DND-41 (cell line): ENCODE results near the gene KRAS.

Experiments used
- ATAC-seq: fragments of 200-7000 bp; cut with Tn5 transposase; 3 replicates; pipeline ENCODE4 v1.9.1; 2021; ENCODE audit warnings: low read depth; ENCODE audit not compliant: insufficient read depth
- DNase-seq: peaks from one replicate; pipeline ENCODE4 v3.0.0-alpha.2; 2020
- H2AFZ ChIP-seq: 2 replicates; pipeline ENCODE4 v1.6.0; 2012; ENCODE audit warnings: low read depth, low read length
- H3K27ac ChIP-seq: 2 replicates; pipeline ENCODE4 v1.5.1; 2012; ENCODE audit warnings: low read length, inconsistent platforms
- H3K27me3 ChIP-seq: fragments of 200-600 bp; sonication (generic); 2 replicates; pipeline ENCODE4 v1.6.0; 2012; ENCODE audit warnings: low read length, mild to moderate bottlenecking, inconsistent platforms; ENCODE audit not compliant: insufficient read depth, poor library complexity
- H3K36me3 ChIP-seq: 2 replicates; pipeline ENCODE4 v1.5.1; 2012; ENCODE audit warnings: low read length, inconsistent platforms; ENCODE audit not compliant: insufficient read depth
- H3K4me1 ChIP-seq: 2 replicates; pipeline ENCODE4 v1.5.1; 2012; ENCODE audit warnings: mild to moderate bottlenecking, low read length; ENCODE audit not compliant: insufficient read depth
- H3K4me2 ChIP-seq: 2 replicates; pipeline ENCODE4 v1.6.0; 2012; ENCODE audit warnings: mild to moderate bottlenecking, moderate library complexity, low read length, inconsistent platforms; ENCODE audit not compliant: insufficient read depth
- H3K4me3 ChIP-seq, 2 experiments: fragments of 200-600 bp in 1 of 2; shearing (Covaris generic) in 1 of 2; 2 replicates each; pipeline ENCODE4 v1.5.1; 2012 to 2016; ENCODE audit warnings: inconsistent platforms in 2 of 2, low read length in 2 of 2, mild to moderate bottlenecking in 2 of 2, low read depth in 1 of 2, moderate library complexity in 1 of 2
- H3K79me2 ChIP-seq: 2 replicates; pipeline ENCODE4 v1.6.0; 2012; ENCODE audit warnings: low read length, inconsistent platforms; ENCODE audit not compliant: insufficient read depth
- H3K9ac ChIP-seq: 2 replicates; pipeline ENCODE4 v1.6.0; 2012; ENCODE audit warnings: low read depth, mild to moderate bottlenecking, inconsistent platforms, low read length, moderate library complexity
- H3K9me3 ChIP-seq: 2 replicates; pipeline ENCODE4 v1.5.1; 2012; ENCODE audit warnings: low read length, moderate library complexity, mild to moderate bottlenecking, inconsistent platforms; ENCODE audit not compliant: insufficient read depth, severe bottlenecking
- H4K20me1 ChIP-seq: 2 replicates; pipeline ENCODE4 v1.6.0; 2012; ENCODE audit warnings: low read length; ENCODE audit not compliant: insufficient read depth
- CTCF ChIP-seq: IDR thresholded peaks from 2 replicates; pipeline ENCODE4 v1.5.1; 2012; ENCODE audit warnings: borderline replicate concordance, low read length, moderate library complexity, mild to moderate bottlenecking; ENCODE audit not compliant: poor library complexity, severe bottlenecking; ENCODE audit errors: extremely low read depth
- EZH2 ChIP-seq: IDR thresholded peaks from 3 replicates; pipeline ENCODE4 v1.6.1; 2012; ENCODE audit warnings: borderline replicate concordance, low read depth, mild to moderate bottlenecking, moderate library complexity, low read length, inconsistent platforms; ENCODE audit not compliant: severe bottlenecking

KRAS gene

GRCh38 chr12:25256005-25256404, 5.3 kb upstream of the KRAS start:
- Histone ChIP-seq H3K27ac (no peak overlapping the region), H4K20me1 (no peaks in the 10 kb centered on the region), H3K27me3 (peaks cover 20% of the 10 kb centered on the region), H3K4me2 (no peak overlapping the region), H3K9ac (no peak overlapping the region), H3K79me2 (no peaks in the 10 kb centered on the region), H3K4me1 (peaks cover 9% of the 10 kb centered on the region), H3K9me3 (no peaks in the 10 kb centered on the region), H3K4me3 (no peak overlapping the region), H2AFZ (no peak overlapping the region), H3K36me3 (no peaks in the 10 kb centered on the region)
- ATAC-seq (no peak), DNase-seq (no peak)
- TF ChIP-seq CTCF (no peak), EZH2 (no peak)

- TF ChIP-seq CTCF, result no peak
- TF ChIP-seq EZH2, result no peak
- no peak overlapping the region for H2AFZ ChIP-seq
- peaks cover 10% of the 10 kb centered on the region for H3K79me2 ChIP-seq
- H3K36me3 ChIP-seq, result no peaks in the 10 kb centered on the region; the same call in 1 of the 2 replicates
- no peak overlapping the region for H3K9ac ChIP-seq
- ATAC-seq, result no peak
- H3K4me1 ChIP-seq, result peaks cover 16% of the 10 kb centered on the region
- H3K27ac ChIP-seq, result no peak overlapping the region
- peaks cover 16% of the 10 kb centered on the region for H3K27me3 ChIP-seq
- no peak overlapping the region for H3K4me2 ChIP-seq
- no peaks in the 10 kb centered on the region for H3K9me3 ChIP-seq
- H3K4me3 ChIP-seq, result no peak overlapping the region
- peaks cover 8% of the 10 kb centered on the region; the same call in 1 of the 2 replicates for H4K20me1 ChIP-seq
- no peak for DNase-seq
Measured at GRCh38 chr12:25254271-25254880, 3.6 kb upstream of the KRAS start.

- Histone ChIP-seq H3K79me2 (peaks cover 18% of the 10 kb centered on the region), H3K36me3 (no peaks in the 10 kb centered on the region; the same call in 1 of the 2 replicates), H3K9ac (no peak overlapping the region), H3K4me1 (peaks cover 24% of the 10 kb centered on the region), H3K27me3 (peaks cover 16% of the 10 kb centered on the region), H4K20me1 (peaks cover 10% of the 10 kb centered on the region; the same call in 1 of the 2 replicates), H3K27ac (no peak overlapping the region), H2AFZ (no peak overlapping the region), H3K9me3 (no peaks in the 10 kb centered on the region), H3K4me2 (no peak overlapping the region), H3K4me3 (no peak overlapping the region)
- TF ChIP-seq CTCF (no peak), EZH2 (no peak)
- DNase-seq (no peak), ATAC-seq (no peak)
Measured at GRCh38 chr12:25253371-25254068, 2.8 kb upstream of the KRAS start.

GRCh38 chr12:25252946-25253345, 2.2 kb upstream of the KRAS start:
- Histone ChIP-seq H3K36me3 (no peaks in the 10 kb centered on the region; the same call in 1 of the 2 replicates), H3K4me2 (no peak overlapping the region), H2AFZ (no peak overlapping the region), H4K20me1 (peaks cover 10% of the 10 kb centered on the region; the same call in 1 of the 2 replicates), H3K9me3 (no peaks in the 10 kb centered on the region), H3K79me2 (peaks cover 24% of the 10 kb centered on the region), H3K4me1 (peaks cover 28% of the 10 kb centered on the region), H3K4me3 (no peak overlapping the region), H3K9ac (no peak overlapping the region), H3K27me3 (peaks cover 16% of the 10 kb centered on the region), H3K27ac (no peak overlapping the region)
- TF ChIP-seq EZH2 (no peak), CTCF (no peak)
- DNase-seq, result no peak
- ATAC-seq, result no peak
